Spleen (tissue), 11 donors: ENCODE data around the gene CIB4. TPM values are rescaled to one million over a fixed set of nuclear protein-coding genes. Genes with fewer than 3 reads are reported as not detected.

Experiments
- DNase-seq: peaks from one replicate; pipeline ENCODE4 v3.0.0-alpha.2; 2020
- H3K27ac ChIP-seq, 8 donors: fragments of 200-600 bp; sonication (generic) in 7 of 8; 1 replicate in 4 of 8; 2 replicates in 4 of 8; pipeline versions ENCODE4 v1.5.0 to v1.8.0; 2016 to 2021; ENCODE audit warnings: inconsistent platforms in 4 of 8, mild to moderate bottlenecking in 4 of 8, moderate library complexity in 1 of 8
- H3K27me3 ChIP-seq, 7 donors: fragments of 200-600 bp; sonication (generic) in 6 of 7; replicated peaks in 1 of 7; 1 replicate in 4 of 7; 2 replicates in 3 of 7; pipeline versions ENCODE4 v1.5.0 to v1.8.0; 2016 to 2021; ENCODE audit warnings: inconsistent platforms in 3 of 7, mild to moderate bottlenecking in 1 of 7
- H3K36me3 ChIP-seq, 6 donors: fragments of 200-600 bp; sonication (generic) in 5 of 6; 1 replicate in 4 of 6; 2 replicates in 2 of 6; pipeline versions ENCODE4 v1.5.0 to v1.8.0; 2016 to 2021; ENCODE audit warnings: inconsistent platforms in 2 of 6
- H3K4me1 ChIP-seq, 6 donors: fragments of 200-600 bp; sonication (generic) in 5 of 6; 1 replicate in 3 of 6; 2 replicates in 3 of 6; pipeline versions ENCODE4 v1.5.0 to v1.8.0; 2016 to 2021; ENCODE audit warnings: inconsistent platforms in 3 of 6
- H3K4me3 ChIP-seq, 8 donors: fragments of 200-600 bp; sonication (generic) in 7 of 8; 1 replicate in 4 of 8; 2 replicates in 4 of 8; pipeline versions ENCODE4 v1.5.0 to v1.8.0; 2016 to 2021; ENCODE audit warnings: inconsistent platforms in 4 of 8, mild to moderate bottlenecking in 4 of 8, moderate library complexity in 2 of 8
- H3K9me3 ChIP-seq, 8 donors: fragments of 200-600 bp; sonication (generic) in 7 of 8; 1 replicate in 4 of 8; 2 replicates in 4 of 8; pipeline versions ENCODE4 v1.5.0 to v1.8.0; 2016 to 2021; ENCODE audit warnings: inconsistent platforms in 4 of 8
- CTCF ChIP-seq, 11 experiments: fragments of 200-600 bp in 7 of 11; fragments of 450-650 bp in 4 of 11; sonication (generic) in 4 of 11; IDR thresholded peaks in 8 of 11; conservative IDR thresholded peaks in 3 of 11; 1 replicate in 7 of 11; 2 replicates in 4 of 11; pipeline versions ENCODE4 v1.4.0 to v1.8.0; 2016 to 2021; ENCODE audit warnings: antibody characterized with exemption in 11 of 11, inconsistent platforms in 4 of 11, mild to moderate bottlenecking in 1 of 11
- POLR2A ChIP-seq, 3 donors: fragments of 450-650 bp; IDR thresholded peaks; one replicate each; pipeline ENCODE4 v1.5.1; 2017; ENCODE audit warnings: antibody characterized with exemption in 3 of 3, mild to moderate bottlenecking in 1 of 3
- POLR2AphosphoS5 ChIP-seq, 3 donors: sonication (generic); formaldehyde crosslinking; IDR thresholded peaks; one replicate each; pipeline ENCODE4 v1.5.1; 2017; ENCODE audit warnings: antibody characterized with exemption in 3 of 3
- WGBS, 5 donors: extraction: QIAGEN DNeasy Blood & Tissue Kit in 3 of 5; methylation state at CpG; one replicate each; pipeline versions ENCODE4 v1.1.5 to v1.1.7; 2013 to 2018; 5-methylcytosine and 5-hydroxymethylcytosine counted together
- intact Hi-C: fragments of 100-400 bp; cut with DNase I; formaldehyde crosslinking; loops from one replicate; pipeline ENCODE4 v1.15.0; 2023; ENCODE audit warnings: low total_unique reads
- polyA plus RNA-seq, 3 donors: library from polyadenylated mRNA; stranded (reverse); fragments of 200-250 nt; gene quantifications; one replicate each; pipeline ENCODE4 v1.2.1, GENCODE V29; 2013
- total RNA-seq, 7 donors: library from RNA; depleted of rRNA in 3 of 7; stranded (reverse); fragments of >200 nt in 3 of 7; fragmentation: NEBNext Ultra II Directional in 4 of 7; extraction: Animal tissue kit (Norgen Biotek cat#: 25700) in 4 of 7; gene quantifications; one replicate each; pipeline versions ENCODE4 v1.1.0 to v1.2.1, GENCODE V29; 2016 to 2021
- donor health status: healthy with polysubstance abuse.
- donor health status: DM: no; HTN: no; CAD: no; lungs with moderate emphysema.
- donor health status: DM: no; HTN: no; CAD: no.
- donor health status: Bipolar disorder and iron deficiency.
- donor health status: healthy.
- donor health status: DM: no; HTN: no; CAD: no.
- donor health status: DM: yes; HTN: yes; CAD: no.

The CIB4 gene
- total and polyA plus RNA-seq, 10 donors = not detected

- Histone ChIP-seq H3K9me3 (peaks cover 0 to 6% (median 2%) of the 10 kb centered on the region in 8 donors), H3K27ac (no peak overlapping the region), H3K4me1 (peaks cover 0 to 18% (median 4%) of the 10 kb centered on the region in 6 donors), H3K36me3 (no peaks in the 10 kb centered on the region), H3K4me3 (no peak overlapping the region), H3K27me3 (no peaks in the 10 kb centered on the region)
- no peak for DNase-seq
- intact Hi-C loops = no loop called here
- 67 to 89% (median 83%) methylated on average over 1 to 3 of the region's 3 CpGs for WGBS, 5 donors
- TF ChIP-seq CTCF (IDR thresholded peaks at IDR 0.05 in 8 of 11, conservative IDR thresholded peaks at IDR 0.05 in 3 of 11) (no peak), POLR2A (IDR thresholded peaks at IDR 0.05) (no peak), POLR2AphosphoS5 (IDR thresholded peaks at IDR 0.05) (no peak)
Observed at GRCh38 chr2:26654061-26654340, 12.8 kb upstream of the CIB4 start.

GRCh38 chr2:26653207-26654060 is 12.3 kb upstream of the CIB4 start:
- no peak for TF ChIP-seq CTCF (IDR thresholded peaks at IDR 0.05 in 8 of 11, conservative IDR thresholded peaks at IDR 0.05 in 3 of 11)
- no peak for TF ChIP-seq POLR2AphosphoS5 (IDR thresholded peaks at IDR 0.05)
- TF ChIP-seq POLR2A (IDR thresholded peaks at IDR 0.05) = no peak
- Histone ChIP-seq H3K9me3 (peaks cover 0 to under 1% (median 0%) of the 10 kb centered on the region in 8 donors), H3K27me3 (no peaks in the 10 kb centered on the region), H3K36me3 (no peaks in the 10 kb centered on the region), H3K4me1 (peaks cover 0 to 18% (median 4%) of the 10 kb centered on the region in 6 donors), H3K27ac (peak overlapping the region in 5 of 8 donors; percentile 35 to 72 (median 59)), H3K4me3 (no peak overlapping the region)
- intact Hi-C loops = no loop called here
- WGBS, 5 donors = 75 to 92% (median 88%) methylated on average over 11 to 13 of the region's 13 CpGs
- DNase-seq = peak; percentile 30

GRCh38 chr2:26652361-26653041 is 11.3 kb upstream of the CIB4 start:
- H3K27me3 ChIP-seq = no peaks in the 10 kb centered on the region
- H3K27ac ChIP-seq = peak overlapping the region in 6 of 8 donors; percentile 28 to 72 (median 56)
- H3K9me3 ChIP-seq = no peaks in the 10 kb centered on the region
- no peak overlapping the region for H3K4me3 ChIP-seq
- H3K36me3 ChIP-seq = no peaks in the 10 kb centered on the region
- 66 to 78% (median 71%) methylated on average over 10 to 12 of the region's 12 CpGs for WGBS, 5 donors
- peak in 2 of 3 donors; percentile 26 to 34 for TF ChIP-seq POLR2AphosphoS5 (IDR thresholded peaks at IDR 0.05)
- TF ChIP-seq POLR2A (IDR thresholded peaks at IDR 0.05) = no peak
- intact Hi-C loops = no loop called here
- peak; percentile 68 for DNase-seq
- H3K4me1 ChIP-seq = peaks cover 0 to 18% (median 4%) of the 10 kb centered on the region in 6 donors

GRCh38 chr2:26651799-26652198 is 10.6 kb upstream of the CIB4 start:
- H3K9me3 ChIP-seq = no peaks in the 10 kb centered on the region
- H3K27ac ChIP-seq = peak overlapping the region in 5 of 8 donors; percentile 35 to 68 (median 57)
- H3K4me3 ChIP-seq = no peak overlapping the region
- peaks cover 0 to 18% (median 4%) of the 10 kb centered on the region in 6 donors for H3K4me1 ChIP-seq
- intact Hi-C loops = no loop called here
- peak; percentile 25 for DNase-seq
- no peaks in the 10 kb centered on the region for H3K36me3 ChIP-seq
- peaks cover 0 to 4% (median 0%) of the 10 kb centered on the region in 7 donors for H3K27me3 ChIP-seq
- TF ChIP-seq POLR2AphosphoS5 (IDR thresholded peaks at IDR 0.05) = no peak
- 80 to 84% (median 81%) methylated on average over 7 of the region's 7 CpGs for WGBS, 5 donors

- Histone ChIP-seq H3K27me3 (peaks cover 0 to 4% (median 0%) of the 10 kb centered on the region in 7 donors), H3K36me3 (no peaks in the 10 kb centered on the region), H3K9me3 (no peaks in the 10 kb centered on the region), H3K4me3 (no peak overlapping the region), H3K4me1 (peaks cover 0 to 18% (median 4%) of the 10 kb centered on the region in 6 donors), H3K27ac (peak overlapping the region in 5 of 8 donors; percentile 41 to 68 (median 57))
- TF ChIP-seq CTCF (IDR thresholded peaks at IDR 0.05 in 8 of 11, conservative IDR thresholded peaks at IDR 0.05 in 3 of 11) (no peak), POLR2AphosphoS5 (IDR thresholded peaks at IDR 0.05) (no peak), POLR2A (IDR thresholded peaks at IDR 0.05) (no peak)
- intact Hi-C loops = no loop called here
- 71 to 92% (median 73%) methylated on average over 7 of the region's 7 CpGs for WGBS, 5 donors
- peak; percentile 34 for DNase-seq
Observed at GRCh38 chr2:26651470-26651771, 10.3 kb upstream of the CIB4 start.
